ENCODE data around the gene TOMM40L. TPM values are rescaled to one million over a fixed set of nuclear protein-coding genes. Genes with fewer than 3 reads are reported as not detected.

Gene TOMM40L
- 8.7 and 11.7 TPM in 2 replicates for total RNA-seq (ENCODE audit: low replicate concordance)

GRCh38 chr1:161225534-161226319 lies at the start of gene TOMM40L:
Gene TOMM40L, plus strand, starts transcription at chr1:161226060. Its CDS starts 430 bp downstream, at chr1:161226490.

GRCh38 chr1:161177112-161177935 lies 48.5 kb upstream of the TOMM40L start, which contains the start of gene B4GALT3:
Gene B4GALT3, minus strand, starts transcription at chr1:161177507. Its CDS starts 1,447 bp downstream, at chr1:161176060.

GRCh38 chr1:161198897-161199431 lies 26.9 kb upstream of the TOMM40L start, which contains the start of gene ADAMTS4:
Gene ADAMTS4, minus strand, starts transcription at chr1:161199054. Its CDS starts 427 bp downstream, at chr1:161198627.

GRCh38 chr1:161201836-161202712 lies 23.8 kb upstream of the TOMM40L start, which contains the start of gene NDUFS2:
Gene NDUFS2, plus strand, starts transcription at chr1:161202367. Its CDS starts 19 bp downstream, at chr1:161202386.

GRCh38 chr1:161215076-161215475 lies 10.8 kb upstream of the TOMM40L start, which contains the start of gene FCER1G:
Gene FCER1G, plus strand, starts transcription at chr1:161215295. Its CDS starts 27 bp downstream, at chr1:161215322.

GRCh38 chr1:161238039-161238473 lies 12.2 kb downstream of the TOMM40L start, which contains the start of gene NR1I3:
Gene NR1I3, minus strand, starts transcription at chr1:161238203. Its CDS starts 1,638 bp downstream, at chr1:161236565.

GRCh38 chr1:161258439-161259344 lies 32.8 kb downstream of the TOMM40L start, which contains the start of gene PCP4L1:
Gene PCP4L1, plus strand, starts transcription at chr1:161258745. Its CDS starts 230 bp downstream, at chr1:161258975.

Other genes with a start within 250 kb of the TOMM40L start
- gene F11R, start 204.9 kb upstream of the TOMM40L start, total RNA-seq (ENCODE audit: low replicate concordance) = 20.8 and 24.5 TPM in 2 replicates
- 1.5 and 15.6 TPM in 2 replicates for gene TSTD1, start 187.1 kb upstream of the TOMM40L start, total RNA-seq (ENCODE audit: low replicate concordance)
- gene USF1, start 180.1 kb upstream of the TOMM40L start, total RNA-seq (ENCODE audit: low replicate concordance) = 83.1 and 162 TPM in 2 replicates
- under 0.01 TPM in 1 of 2 replicates, not detected in the other for gene ARHGAP30, start 156.2 kb upstream of the TOMM40L start, total RNA-seq (ENCODE audit: low replicate concordance)
- 0.35 and 2.3 TPM in 2 replicates for gene NECTIN4, start 136.5 kb upstream of the TOMM40L start, total RNA-seq (ENCODE audit: low replicate concordance)
- gene KLHDC9, start 127.7 kb upstream of the TOMM40L start, total RNA-seq (ENCODE audit: low replicate concordance) = 0.23 and 1.5 TPM in 2 replicates
- gene PFDN2, start 108.0 kb upstream of the TOMM40L start, total RNA-seq (ENCODE audit: low replicate concordance) = 71.7 and 95.0 TPM in 2 replicates
- 14.2 and 15.7 TPM in 2 replicates for gene NIT1, start 108.0 kb upstream of the TOMM40L start, total RNA-seq (ENCODE audit: low replicate concordance)
- 25.9 and 37.3 TPM in 2 replicates for gene DEDD, start 93.4 kb upstream of the TOMM40L start, total RNA-seq (ENCODE audit: low replicate concordance)
- 127 and 180 TPM in 2 replicates for gene UFC1, start 72.1 kb upstream of the TOMM40L start, total RNA-seq (ENCODE audit: low replicate concordance)
- 4.2 and 4.7 TPM in 2 replicates for gene USP21, start 66.6 kb upstream of the TOMM40L start, total RNA-seq (ENCODE audit: low replicate concordance)
- gene PPOX, start 59.6 kb upstream of the TOMM40L start, total RNA-seq (ENCODE audit: low replicate concordance) = 8.9 and 11.0 TPM in 2 replicates
- 9.4 and 18.3 TPM in 2 replicates for gene B4GALT3, start 48.6 kb upstream of the TOMM40L start, total RNA-seq (ENCODE audit: low replicate concordance)
- gene ADAMTS4, start 27.0 kb upstream of the TOMM40L start, total RNA-seq (ENCODE audit: low replicate concordance) = 2.1 and 4.9 TPM in 2 replicates
- 127 and 177 TPM in 2 replicates for gene NDUFS2, start 23.7 kb upstream of the TOMM40L start, total RNA-seq (ENCODE audit: low replicate concordance)
- gene FCER1G, start 10.8 kb upstream of the TOMM40L start, total RNA-seq (ENCODE audit: low replicate concordance) = 0.23 TPM in 1 of 2 replicates, not detected in the other
- gene APOA2, start 2.4 kb upstream of the TOMM40L start, total RNA-seq (ENCODE audit: low replicate concordance) = not detected in 2 replicates
- not detected in 2 replicates for gene NR1I3, start 12.1 kb downstream of the TOMM40L start, total RNA-seq (ENCODE audit: low replicate concordance)
- gene PCP4L1, start 32.7 kb downstream of the TOMM40L start, total RNA-seq (ENCODE audit: low replicate concordance) = not detected in 2 replicates
- gene MPZ, start 83.9 kb downstream of the TOMM40L start, total RNA-seq (ENCODE audit: low replicate concordance) = 0.53 and 1.1 TPM in 2 replicates
- gene SDHC, start 88.3 kb downstream of the TOMM40L start, total RNA-seq (ENCODE audit: low replicate concordance) = 11.1 and 32.2 TPM in 2 replicates
- not detected in 2 replicates for gene CFAP126, start 141.8 kb downstream of the TOMM40L start, total RNA-seq (ENCODE audit: low replicate concordance)

Measured in smooth muscle cell of the coronary artery (primary cell).